ENCODE measurements around the gene GUF1.

The GUF1 gene, protein sequence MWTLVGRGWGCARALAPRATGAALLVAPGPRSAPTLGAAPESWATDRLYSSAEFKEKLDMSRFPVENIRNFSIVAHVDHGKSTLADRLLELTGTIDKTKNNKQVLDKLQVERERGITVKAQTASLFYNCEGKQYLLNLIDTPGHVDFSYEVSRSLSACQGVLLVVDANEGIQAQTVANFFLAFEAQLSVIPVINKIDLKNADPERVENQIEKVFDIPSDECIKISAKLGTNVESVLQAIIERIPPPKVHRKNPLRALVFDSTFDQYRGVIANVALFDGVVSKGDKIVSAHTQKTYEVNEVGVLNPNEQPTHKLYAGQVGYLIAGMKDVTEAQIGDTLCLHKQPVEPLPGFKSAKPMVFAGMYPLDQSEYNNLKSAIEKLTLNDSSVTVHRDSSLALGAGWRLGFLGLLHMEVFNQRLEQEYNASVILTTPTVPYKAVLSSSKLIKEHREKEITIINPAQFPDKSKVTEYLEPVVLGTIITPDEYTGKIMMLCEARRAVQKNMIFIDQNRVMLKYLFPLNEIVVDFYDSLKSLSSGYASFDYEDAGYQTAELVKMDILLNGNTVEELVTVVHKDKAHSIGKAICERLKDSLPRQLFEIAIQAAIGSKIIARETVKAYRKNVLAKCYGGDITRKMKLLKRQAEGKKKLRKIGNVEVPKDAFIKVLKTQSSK

DNA sequence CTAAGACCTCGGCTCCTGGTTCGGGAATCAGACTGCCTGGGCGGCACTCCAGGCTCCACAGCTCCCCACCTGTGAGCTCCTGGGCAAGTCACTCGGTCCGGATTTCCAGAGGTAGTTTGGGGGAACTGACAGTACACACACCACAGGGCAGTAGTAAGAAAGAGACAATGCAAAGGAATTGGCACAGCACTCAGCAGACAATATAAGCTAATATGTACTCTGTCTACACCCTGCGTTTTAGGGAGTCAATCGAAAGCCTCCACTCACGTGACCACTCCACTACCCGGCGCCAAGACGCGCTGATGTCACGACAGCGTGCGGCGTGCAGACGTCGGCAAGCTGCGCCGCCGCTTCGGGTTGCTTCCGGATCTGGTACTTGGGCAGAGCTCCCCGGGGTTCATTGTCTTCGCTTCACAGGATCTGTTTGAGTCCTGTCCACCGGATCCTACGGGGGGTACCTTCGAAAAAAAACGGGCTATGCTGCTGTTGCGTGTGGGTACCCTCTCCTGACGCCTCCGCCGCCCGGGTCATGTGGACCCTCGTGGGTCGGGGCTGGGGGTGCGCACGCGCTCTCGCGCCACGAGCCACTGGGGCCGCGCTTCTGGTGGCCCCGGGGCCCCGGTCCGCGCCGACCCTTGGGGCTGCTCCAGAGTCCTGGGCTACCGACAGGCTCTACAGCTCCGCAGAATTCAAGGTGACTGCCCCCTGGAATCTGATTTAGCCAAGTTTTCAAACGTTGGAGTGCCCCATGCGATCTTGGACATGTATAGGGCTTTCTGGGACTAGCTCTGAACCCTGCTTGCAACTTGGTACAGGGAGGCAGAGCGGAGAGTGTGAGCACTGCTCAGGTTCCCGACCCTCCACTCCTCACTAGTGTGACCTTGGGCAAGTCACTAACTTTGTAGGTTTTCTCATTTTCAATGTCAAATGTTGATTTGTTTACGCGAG lies at the start of gene GUF1:
Gene GUF1, plus strand, starts transcription at position 327 of the 948 bp plus-strand sequence. Its CDS starts 203 bp downstream, at position 530.
- peak; percentile 47 for DNase-seq

DNA sequence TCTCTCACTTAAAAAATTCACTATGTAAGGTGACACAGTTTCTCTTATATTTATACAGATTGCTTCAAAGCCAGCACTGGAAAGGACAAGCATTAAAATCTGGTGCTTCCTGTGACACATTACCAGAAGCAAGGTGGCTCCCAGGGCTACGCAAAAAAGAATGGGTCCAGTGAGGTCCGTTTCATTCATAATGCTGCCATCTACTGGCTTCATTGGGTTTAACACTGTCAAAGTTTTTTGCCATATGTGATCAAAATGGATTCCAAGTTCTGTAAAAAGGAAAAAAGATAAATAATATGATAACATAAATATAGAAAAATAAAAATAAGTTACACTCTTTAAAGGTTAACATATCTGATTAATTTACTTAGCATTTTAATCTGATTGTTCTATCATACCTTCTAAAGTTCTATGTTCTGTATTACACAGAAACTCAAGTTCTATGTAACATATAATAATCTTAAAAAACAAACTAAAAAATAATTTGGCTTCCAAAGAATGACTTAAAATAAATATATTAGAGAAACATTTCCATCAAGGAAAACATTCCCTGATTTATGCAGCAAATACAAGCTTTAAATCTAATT lies 48.8 kb upstream of the GUF1 start:
- DNase-seq: peak; percentile 5

DNA sequence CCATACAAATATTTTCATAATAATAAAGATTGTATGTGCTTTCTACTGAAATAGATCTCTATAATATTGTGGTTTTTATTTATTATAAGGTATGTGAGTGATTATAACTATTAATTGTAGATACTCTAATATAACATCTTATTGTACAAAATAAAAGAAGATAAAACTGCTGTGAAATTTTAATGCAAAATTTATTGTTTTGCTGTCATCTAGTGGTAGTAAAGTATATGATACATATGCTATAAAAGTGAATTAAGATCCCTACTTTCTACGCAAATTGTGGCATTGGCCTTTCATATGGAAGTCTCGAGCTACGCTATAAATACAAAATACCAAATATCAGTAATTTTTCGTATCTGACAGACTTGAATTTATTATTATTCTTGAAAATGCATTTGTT lies 46.1 kb upstream of the GUF1 start:
- DNase-seq: peak; percentile 2

DNA sequence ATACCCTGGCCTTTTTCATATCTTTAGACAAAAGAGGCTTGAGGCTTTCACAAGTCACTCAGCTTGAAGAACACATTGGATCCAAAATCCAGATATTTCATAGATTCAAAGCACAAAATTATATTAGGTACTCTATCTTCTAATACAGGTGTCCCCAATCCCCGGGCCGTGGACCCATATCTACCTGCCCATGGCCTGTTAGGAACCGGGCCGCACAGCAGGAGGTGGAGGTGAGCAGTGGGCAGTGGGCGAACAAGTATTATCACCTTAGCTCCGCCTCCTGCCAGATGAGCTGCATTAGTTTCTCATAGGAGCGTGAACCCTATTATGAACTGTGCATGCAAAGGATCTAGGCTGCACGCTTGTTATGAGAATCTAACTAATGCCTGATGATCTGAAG lies 45.5 kb upstream of the GUF1 start:
- DNase-seq: no peak

DNA sequence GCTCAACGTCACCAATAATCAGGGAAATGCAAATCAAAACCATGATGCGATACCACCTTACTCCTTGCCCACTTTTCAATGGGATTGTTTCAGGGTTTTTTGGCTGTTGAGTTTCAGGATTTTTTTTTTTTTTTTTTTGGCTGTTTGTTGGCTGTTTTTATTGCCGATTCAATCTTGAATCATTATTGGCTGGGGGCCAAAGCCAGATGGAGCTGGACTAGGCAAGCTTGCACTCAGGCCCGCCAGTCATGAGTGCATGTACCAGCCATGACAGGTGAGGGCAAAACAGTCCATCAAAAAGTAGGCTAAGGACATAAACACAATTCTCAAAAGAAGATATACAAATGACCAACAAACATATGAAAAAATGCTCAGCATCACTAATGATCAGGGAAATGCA lies 40.1 kb upstream of the GUF1 start:
- DNase-seq: no peak

DNA sequence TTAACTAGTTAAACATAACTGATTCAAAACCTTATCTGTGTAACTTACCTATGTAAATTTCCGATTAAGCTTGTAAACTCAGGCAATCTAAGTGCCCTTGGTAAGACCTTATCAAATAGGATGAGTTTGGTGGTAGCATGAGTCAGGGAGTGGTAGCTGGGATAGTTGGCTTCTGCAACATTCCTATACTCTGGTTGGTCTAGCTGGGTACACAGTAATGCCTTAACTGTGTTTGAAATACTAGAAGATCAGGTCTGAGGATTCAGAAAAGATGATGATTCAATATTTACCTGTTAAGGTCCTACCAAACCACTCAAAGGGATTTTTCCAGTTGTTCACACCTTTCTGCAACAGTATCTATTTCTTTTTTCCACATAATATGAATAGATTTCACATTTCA lies 32.1 kb upstream of the GUF1 start:
- no peak for DNase-seq

DNA sequence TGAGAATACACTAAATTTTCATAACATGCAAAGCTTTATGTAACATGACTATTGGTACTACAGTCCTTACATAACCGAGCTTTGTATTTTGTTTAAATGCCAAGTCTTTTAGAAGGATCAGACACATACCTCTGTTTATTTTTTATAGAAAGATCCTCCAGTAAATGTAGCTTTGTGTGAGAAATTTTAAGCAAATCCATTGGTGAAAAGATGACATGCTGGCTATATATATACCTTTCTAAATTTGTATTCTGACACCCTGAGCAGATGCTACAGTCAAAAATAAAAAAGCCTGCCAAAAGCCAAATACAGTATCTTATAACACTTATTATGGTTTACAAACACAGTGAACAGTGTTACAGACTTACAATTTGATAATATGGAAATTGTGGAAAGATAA lies 26.8 kb upstream of the GUF1 start, which contains the start of gene YIPF7:
Gene YIPF7, minus strand, starts transcription at position 201 of the 400 bp plus-strand sequence. CDS start 1,525 bp downstream, outside the sequence.
- no peak for DNase-seq

DNA sequence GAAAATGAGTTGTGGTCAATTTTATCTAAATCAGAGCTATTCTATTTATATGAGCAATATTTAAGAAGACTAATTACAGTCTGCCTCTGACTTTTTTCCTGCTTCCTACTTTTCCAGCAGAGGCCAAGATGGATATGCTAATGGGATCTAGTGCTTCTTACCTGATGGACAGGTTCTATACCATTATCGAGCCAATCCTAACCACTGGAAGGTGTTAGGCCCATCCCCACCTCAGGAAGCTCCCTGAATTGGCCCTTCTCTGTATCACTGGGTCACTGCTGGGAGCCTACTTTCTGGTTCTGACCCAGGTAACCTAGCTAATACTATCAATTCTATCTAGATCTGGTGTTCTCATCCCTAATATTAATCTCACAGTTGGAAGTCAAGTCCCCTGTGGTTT lies 26.2 kb upstream of the GUF1 start:
- DNase-seq: no peak

DNA sequence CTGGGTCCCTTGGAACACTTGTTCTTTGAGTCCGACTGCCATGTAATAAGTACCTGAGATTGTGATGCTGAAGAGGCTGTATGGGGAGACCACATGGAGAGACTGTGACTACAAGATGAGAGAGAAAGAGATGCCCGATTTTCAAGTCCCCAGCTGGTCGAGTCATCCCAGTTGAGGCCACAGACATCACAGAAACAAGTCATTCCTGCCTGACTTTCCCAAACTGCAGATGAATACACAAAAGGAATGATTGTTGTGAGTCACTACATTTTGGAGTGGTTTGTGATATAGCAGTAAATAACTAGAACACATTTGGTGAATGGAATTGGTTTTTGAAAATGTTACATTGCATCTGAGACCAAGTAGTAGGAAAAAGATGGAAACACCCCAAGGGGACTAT lies 17.8 kb upstream of the GUF1 start:
- DNase-seq: no peak

DNA sequence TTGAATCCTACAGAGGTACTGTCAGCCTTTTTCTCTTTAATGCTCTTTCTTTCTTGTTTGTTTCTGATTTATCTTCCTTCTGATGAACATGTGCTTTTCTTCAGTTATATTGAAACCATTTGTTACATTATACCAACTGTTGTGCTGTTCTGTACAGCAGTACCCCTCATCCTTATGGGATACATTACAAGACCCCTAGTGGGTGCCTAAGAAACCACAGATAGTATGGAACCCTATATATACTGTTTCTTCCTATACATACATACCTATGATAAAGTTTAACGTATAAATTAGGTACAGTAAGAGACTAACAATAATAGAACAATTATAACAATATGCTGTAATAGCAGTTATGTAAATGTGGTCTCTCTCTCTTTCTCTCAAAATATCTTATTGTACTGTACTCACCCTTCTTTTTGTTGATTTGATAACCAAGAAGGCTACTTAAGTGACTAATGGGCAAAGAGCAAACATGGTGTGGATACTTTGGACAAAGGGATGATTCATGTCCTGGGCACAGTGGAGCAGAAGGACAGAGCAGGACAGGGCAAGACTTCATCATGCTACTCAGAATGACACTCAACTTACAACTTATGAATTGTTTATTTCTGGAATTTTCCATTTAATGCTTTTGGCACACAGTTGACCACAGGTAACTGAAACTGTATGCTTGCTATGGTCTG lies 16.1 kb upstream of the GUF1 start:
- no peak for DNase-seq

DNA sequence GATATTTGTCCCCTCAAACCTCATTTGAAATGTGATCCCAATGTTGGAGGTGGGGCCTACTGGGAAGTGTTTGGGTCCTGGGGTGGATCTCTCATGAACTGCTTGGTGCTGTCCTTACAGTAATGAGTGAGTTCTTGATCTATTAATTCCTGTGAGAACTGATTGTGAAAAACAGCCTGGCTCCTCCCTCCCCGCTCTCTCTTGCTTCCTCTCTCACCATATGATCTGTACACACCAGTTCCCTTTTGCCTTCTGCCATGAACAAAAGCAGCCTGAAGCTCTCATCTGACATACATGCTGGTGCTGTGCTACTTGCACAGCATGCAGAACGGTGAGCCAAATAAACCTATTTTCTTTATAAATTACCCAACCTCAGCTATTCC lies 15.6 kb upstream of the GUF1 start:
- DNase-seq: no peak

DNA sequence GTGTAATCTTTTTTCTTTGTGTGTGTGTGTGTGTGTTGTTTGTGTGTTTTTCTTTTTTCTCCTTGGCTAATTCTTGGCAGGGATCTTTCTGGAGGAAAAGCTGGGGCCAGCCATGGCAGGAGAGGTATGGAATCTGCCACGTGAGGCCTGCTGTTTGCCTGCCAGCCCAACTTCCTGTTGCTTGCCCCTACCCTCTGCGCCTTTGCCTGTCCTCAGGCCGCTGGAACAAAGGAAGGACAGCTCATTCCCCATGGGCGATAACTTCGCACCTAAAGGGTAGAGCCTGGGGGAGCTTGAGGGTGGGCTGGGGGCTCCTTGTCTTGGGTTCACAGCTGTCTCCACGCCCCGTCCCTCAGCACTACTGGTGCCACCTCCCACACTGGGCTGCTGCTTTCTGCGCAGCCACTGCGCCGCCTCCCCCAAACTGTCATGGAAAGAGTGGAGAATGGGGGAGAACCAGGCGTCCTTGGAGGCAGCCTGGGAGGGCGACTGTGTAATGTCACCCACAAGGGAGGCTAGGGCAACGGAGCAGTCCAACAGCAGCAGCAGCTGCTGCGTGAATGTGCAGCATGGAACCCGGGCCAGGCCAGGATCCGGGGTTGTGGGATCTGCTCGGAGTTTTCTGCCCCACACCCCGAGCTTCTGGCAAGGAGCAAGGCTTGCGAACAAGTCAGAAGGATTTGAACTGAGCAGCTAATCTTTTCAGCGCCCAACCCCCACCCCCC lies 14.5 kb upstream of the GUF1 start:
- no peak for DNase-seq

DNA sequence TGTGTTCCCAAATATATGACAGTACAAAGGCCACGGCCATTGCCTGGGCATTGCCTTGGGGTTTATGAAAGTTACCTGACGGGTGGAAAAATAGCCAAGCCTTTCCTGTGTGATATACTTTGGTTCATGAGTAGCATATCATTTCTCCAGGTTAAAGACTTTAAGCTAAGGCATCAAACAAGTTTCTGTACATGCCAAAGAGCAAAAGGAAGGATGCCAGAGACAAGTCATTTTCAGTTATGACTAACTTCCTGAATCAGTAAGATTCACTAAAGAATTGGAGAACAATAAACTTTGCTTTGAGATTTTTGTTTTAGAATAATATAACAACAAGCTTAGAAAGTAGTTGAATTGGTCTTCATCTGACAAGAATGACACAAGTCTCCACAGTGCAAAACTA lies 9.7 kb upstream of the GUF1 start:
- no peak for DNase-seq

DNA sequence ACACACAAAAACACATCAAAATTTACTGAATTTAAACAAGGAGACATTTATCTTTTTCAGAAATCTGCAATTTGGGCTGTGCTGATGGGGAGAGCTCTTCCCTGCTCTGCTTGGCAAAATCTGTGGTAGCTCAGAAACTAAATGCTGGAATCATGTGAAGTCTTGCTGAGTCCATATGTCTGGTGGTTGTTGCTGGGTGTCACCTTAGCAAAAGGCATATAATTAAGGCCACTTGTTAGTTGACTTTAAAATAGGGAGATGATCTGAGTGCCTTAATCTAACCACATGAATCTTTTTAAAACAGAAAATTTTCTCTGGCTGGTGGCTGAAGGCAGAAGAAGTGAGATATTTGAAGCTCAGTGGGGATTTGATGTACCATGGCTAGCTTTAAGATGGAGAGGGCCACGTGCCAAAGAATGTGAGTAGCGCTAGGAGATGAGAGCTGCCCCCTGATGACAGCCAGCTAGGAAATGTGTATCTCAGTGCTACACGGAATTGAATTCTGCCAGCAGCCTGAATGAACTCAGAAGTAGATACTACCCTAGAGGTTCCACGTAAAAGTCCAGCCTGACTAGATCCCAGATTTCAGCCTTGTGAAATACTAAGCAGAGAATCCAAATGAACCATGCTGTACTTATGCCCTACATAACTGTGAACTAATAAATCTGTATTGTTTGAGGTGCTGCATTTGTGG lies 7.6 kb upstream of the GUF1 start:
- DNase-seq: no peak

DNA sequence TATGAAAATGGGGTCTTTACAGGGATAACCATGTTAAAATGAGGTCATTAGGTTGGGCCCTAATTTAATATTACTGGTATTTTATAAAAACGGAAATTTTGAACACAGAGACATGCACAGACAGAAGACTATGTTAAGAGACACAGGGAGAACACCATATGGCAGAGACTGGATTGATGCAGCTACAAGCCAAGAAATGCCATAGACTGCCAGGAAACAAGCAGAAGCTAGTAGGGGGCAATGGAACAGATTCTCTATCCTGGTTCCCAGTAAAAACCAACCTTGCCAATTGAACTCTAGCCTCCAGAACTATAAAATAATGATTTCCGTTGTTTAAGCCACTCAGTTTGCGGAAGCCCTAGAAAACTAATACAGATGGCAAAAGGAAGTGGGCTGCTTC lies 6.6 kb upstream of the GUF1 start:
- DNase-seq: no peak

DNA sequence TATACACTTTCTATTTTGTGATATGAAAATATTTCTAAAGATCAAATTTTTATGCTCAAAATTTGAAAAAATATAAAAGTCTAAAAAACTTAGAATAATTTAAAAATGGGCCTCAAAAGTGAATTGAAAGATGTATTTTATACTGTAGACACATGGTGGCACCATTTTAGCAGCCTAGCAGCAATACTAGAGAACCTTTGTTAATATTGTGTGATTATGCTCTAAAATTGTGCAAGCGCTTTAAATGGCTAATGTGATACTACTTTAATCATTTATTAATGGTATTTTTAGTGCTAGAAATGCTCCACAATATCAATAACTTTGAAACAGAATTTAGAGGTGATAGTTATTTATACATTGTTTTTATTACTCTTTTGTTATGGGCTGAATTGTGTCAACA lies 3.7 kb upstream of the GUF1 start:
- DNase-seq: no peak

DNA sequence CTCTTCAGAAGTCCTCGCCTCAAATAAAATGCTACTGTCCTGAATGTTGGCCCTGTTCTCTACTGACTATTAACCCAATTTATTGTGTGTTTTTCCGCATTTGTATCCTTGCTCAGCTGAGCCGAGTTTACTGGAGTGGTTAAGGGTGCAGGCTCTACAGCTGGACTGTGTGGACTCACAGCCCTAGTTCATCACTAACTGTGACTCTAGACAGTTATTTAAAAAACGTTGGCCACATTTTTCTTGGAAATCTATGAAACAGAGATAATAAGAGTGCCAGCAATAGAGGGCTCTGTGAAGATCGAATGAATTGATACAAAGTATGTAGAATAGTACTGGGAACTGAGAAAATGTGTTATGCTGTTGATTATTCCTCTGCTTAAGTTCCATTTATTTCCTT lies 2.9 kb upstream of the GUF1 start:
- DNase-seq: no peak

DNA sequence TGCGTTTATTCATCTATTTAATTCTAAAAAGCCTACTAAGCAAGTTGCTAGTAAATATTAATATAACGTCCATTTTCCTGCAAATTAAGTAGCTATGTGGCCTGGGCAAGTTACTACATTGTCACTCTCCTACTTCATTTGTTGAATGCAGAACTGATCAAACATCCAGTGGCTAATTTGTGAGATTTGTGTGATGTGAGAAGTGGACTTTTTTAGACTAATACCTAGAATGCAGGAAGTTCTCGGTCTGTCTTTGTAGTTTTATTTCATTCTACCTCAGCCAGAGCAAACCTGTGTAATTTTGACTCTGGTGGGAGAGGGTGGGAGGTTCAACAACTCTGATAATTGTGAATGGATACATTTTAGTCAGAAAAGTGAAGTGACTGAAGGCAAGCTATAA lies 840 bp downstream of the GUF1 start:
- DNase-seq: no peak

DNA sequence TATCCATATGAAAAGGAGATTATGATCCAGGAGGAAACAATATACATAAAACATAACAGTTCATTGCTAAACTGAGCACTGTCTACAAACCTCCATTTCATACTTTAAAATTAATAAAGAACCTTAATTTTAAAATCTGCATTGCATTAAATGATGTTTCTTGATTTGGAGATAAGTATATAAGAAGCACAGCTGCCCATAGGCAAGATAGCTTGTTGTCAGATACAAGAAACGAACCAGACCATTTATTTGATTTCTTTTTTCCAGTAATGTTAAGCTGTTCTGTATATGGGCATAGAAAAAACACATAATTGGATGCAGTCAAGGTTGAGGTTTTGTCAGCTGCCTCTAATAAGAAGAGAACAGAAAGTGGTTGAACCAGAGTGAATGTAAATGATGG lies 6.4 kb downstream of the GUF1 start:
- DNase-seq: no peak

DNA sequence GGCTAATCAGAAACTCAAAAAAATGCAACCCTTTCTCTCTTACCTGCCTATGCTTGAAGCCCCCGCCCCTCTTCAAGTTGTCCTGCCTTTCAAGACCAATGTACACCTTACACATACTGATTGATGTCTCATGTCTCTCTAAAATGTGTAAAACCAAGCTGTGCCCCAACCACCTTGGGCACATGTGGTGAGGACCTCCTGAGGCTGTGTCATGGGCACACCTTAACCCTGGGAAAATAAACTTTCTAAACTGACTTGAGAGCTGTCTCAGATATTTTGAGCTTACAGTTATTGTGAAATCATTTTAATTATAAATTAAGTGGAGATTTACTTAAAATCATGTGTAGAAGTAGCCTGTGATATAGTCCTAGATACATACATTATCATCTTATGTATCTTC lies 22.2 kb downstream of the GUF1 start:
- no peak for DNase-seq

DNA sequence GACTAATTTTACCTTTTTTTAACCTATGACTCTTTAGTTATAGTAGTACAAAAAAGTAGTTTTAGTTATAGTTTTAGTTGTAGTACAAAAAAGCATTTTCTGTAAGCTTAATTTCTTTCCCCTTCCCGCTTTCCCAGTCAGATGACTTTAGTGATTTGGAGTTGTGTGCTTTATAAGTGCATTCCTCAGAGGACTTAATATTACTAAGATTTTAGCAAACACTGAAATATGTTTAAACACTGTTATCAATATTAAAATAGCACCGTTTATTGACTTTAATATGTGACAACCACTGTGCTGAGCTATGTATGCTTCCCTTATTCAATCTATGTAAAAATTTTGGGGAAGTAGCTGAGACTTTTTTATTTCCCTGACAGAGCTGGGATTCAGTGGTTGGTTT lies 22.8 kb downstream of the GUF1 start:
- no peak for DNase-seq
